GM12873 (cell line): ENCODE data around the gene B3GNT5.

Source experiments
- CTCF ChIP-seq: IDR thresholded peaks from 2 replicates; pipeline ENCODE4 v1.5.1; 2012; ENCODE audit warnings: low read depth, mild to moderate bottlenecking, moderate library complexity, low read length, control low read depth; ENCODE audit not compliant: insufficient read depth; ENCODE audit errors: missing control alignments

B3GNT5 gene

GRCh38 chr3:183307749-183308148, 54.7 kb downstream of the B3GNT5 start:
- no peak for TF ChIP-seq CTCF

GRCh38 chr3:183308751-183309150, 55.7 kb downstream of the B3GNT5 start:
- no peak for TF ChIP-seq CTCF

- TF ChIP-seq CTCF = no peak
Measured at GRCh38 chr3:183309276-183309675, 56.2 kb downstream of the B3GNT5 start.

- TF ChIP-seq CTCF = no peak
Measured at GRCh38 chr3:183310936-183311335, 57.9 kb downstream of the B3GNT5 start.

GRCh38 chr3:183312433-183312832, 59.4 kb downstream of the B3GNT5 start:
- no peak for TF ChIP-seq CTCF

GRCh38 chr3:183313351-183313750, 60.3 kb downstream of the B3GNT5 start:
- TF ChIP-seq CTCF = no peak

GRCh38 chr3:183313764-183314163, 60.7 kb downstream of the B3GNT5 start:
- no peak for TF ChIP-seq CTCF

- no peak for TF ChIP-seq CTCF
Measured at GRCh38 chr3:183315739-183316138, 62.7 kb downstream of the B3GNT5 start.
